HS-27A (cell line): ENCODE results near the gene THRAP3.
"Not testable (repeated sequence)": the region's sequence is repeated elsewhere in the genome, so short reads cannot be mapped to it uniquely, and the experiment has no call there.

Experiments
- DNase-seq: peaks from one replicate; pipeline ENCODE4 v3.0.0-alpha.2; 2012; ENCODE audit warnings: low read depth, missing footprints

The THRAP3 gene

DNA sequence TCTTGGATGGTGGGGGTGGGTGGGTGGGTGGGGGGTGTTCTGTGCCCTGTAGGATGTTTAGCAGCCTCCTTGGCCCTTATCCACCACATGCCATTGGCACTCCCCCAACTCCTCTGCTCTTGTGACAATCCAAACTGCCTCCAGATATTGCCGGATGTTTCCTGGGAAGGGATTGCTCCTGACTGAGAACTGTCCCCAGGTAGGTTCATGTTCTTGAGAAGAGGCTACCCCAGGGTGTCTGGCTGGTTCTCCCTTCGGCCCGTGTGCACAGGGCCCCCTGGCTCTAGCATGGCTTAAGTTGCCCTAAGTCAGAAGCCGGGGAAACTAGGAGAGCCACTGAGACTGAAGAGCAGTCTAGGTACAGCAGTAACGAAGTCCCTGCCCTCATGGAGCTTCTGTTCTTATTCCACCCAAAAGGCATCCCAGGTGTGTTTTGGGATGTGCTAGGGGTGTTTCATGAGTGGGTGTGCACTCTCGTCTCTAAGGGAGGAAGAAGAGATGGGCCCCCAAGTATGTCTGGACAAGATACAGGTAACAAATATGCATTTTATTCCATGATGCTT lies 19.8 kb upstream of the THRAP3 start:
- no peak for DNase-seq

DNA sequence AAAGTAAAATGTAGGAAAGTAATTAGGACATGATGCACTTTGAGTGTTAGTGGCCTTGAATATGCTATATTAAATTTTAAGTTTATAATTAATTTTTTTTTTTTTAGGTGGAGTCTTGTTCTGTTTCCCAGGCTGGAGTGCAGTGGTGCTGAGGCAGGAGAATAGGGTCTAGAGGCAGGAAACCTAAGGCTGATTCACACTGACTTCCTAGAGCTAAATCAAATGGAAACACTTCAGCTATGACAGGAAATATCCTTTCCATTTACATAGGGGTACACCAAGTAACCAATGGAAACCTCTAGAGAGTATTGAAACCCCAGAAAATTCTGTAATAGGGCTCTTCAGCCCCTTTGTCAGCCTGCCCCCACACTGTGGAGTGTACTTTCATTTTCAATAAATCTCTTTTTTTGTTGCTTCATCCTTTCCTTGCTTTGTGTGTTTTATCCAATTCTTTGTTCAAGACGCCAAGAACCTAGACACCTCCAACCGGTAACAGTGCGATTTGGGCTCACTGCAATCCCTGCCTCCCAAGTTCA lies 17.9 kb upstream of the THRAP3 start:
- no peak for DNase-seq

DNA sequence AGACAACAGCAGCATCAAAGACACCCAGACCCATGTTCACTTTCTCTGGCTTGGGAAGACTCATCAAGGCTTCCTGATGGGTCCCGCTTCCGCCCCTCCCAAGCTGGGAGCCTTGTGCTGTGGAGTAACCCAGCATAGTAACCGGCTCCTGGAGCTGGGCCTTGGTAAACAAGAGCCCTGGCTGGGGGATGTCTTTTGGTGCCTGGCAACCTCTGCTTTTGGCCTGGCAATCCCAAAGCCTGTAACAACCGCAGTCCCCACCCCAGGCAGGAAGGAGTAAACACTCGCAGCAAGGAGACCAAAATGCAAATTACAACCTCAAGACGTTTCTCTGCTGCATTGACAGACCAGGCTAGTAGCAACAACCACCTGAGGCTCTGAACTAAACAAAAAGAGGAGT lies 16.9 kb upstream of the THRAP3 start:
- DNase-seq = no peak

DNA sequence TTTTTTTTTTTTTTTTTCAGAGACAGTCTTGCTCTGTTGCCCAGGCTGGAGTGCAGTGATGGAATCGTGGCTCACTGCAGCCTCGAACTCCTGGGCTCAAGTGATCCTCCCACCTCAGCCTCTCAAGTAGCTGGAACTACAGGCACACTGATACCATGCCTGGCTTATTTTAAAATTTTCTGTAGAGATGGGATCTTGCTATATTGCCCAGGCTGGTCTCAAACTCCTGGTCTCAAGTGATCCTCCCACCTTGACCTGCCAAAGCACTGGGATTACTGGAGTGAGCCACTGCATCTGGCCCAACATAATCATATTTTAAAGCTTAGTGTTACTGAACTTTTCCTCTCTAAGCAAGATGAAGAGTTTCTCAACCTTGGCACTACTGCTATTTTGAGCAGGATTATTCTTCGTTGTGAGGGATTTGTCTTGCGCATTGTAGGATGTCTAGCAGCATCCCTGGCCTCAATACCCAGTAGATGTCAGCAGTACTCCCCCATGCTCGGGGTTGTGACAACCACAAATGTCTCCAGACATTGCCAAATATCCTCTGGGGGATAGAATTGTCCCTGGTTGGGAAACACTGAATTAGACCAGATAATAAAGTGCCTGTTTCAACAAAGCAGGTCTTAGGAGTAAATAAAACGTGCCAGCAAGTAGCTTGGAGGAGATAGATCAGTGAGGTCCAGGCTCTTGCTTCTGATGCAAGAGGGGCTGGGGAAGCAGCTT lies 15.1 kb upstream of the THRAP3 start:
- no peak for DNase-seq

DNA sequence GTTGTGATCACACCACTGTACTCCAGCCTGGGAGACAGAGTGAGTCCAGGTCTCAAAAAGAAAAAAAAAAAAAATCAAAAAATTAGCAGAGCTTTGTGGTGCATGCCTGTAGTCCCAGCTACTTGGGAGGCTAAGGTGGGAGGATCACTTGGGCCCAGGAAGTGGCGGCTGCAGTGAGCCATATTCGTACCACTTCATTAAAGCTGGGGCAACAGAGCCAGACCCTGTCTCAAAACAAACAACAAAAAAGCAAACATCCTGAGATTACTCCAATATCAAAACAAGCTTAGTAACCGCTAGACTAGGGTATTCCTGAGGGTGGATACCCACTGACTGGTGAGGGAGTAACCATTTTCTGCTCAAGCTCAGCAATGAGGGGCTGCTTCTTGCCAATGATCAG lies 12.9 kb upstream of the THRAP3 start:
- no peak for DNase-seq

DNA sequence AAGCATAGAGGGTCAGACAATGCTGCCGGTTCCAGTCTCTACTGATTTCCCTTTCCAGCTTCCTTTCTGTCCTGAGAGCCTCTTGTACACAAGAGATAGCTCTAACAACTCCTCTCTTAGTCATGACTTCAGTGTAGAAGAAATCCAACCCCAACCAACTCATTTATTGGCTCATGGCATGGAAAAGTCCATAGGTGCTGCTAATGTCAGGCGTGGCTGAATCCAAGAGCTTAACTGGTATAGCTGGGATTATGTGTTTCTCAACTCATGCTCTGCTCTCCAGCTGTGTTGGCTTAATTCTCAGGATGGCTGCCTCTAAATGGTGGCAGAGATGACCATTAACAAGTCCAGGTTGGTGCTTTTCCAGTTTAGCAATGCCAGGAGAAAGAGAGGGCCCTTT lies 12.4 kb upstream of the THRAP3 start:
- DNase-seq = no peak

DNA sequence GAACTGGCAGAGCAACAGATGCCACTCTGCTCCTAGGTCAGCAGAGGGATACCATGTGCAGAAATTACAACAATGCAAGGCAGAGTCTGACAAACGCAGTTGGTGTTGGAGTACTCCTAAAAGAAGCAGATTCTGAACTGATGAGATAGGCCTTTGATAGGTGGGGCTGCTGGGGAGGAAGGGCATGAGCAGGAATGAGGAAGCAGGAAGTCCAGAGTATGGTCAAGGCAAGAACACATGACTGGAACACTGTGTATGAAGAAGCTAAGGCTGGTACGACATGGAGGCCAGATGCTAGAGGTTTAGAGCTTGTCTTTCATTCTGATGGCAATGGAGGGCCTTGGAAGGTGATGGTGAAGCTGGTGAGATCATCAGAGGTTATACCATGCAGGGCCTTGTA lies 11.5 kb upstream of the THRAP3 start:
- no peak for DNase-seq

DNA sequence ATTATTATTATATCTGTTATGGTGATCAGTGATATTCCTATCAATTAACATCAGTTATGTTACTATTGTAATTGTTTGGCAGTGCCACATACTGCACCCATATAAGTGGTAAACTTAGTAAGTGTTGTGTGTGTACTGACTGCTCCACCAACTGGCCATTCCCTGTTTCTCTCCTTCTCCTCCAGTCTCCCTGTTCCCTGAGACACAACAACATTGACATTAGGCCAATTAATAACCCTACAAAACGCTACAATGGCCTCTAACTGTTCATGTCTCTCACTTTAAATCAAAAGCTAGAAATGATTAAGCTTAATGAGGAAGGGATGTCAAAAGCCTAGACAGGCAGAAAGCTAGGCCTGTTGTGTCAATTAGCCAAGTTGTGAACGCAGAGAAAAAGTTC lies 6.6 kb upstream of the THRAP3 start:
- DNase-seq = no peak

DNA sequence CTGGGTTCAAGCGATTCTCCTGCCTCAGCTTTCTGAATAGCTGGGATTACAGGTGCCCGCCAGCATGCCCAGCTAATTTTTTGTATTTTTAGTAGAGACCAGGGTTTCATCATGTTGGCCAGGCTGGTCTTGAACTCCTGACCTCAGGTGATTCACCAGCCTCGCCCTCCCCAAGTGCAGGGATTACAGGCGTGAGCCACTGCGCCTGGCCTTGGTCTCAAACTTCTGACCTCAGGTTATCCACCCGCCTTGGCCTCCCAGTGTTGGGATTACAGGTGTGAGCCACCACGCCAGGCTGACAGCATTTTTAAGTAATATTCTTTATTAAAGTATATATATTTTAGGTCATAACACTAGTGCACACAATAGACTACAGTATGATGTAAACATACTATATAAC lies 2.3 kb upstream of the THRAP3 start:
- not testable (repeated sequence) for DNase-seq

DNA sequence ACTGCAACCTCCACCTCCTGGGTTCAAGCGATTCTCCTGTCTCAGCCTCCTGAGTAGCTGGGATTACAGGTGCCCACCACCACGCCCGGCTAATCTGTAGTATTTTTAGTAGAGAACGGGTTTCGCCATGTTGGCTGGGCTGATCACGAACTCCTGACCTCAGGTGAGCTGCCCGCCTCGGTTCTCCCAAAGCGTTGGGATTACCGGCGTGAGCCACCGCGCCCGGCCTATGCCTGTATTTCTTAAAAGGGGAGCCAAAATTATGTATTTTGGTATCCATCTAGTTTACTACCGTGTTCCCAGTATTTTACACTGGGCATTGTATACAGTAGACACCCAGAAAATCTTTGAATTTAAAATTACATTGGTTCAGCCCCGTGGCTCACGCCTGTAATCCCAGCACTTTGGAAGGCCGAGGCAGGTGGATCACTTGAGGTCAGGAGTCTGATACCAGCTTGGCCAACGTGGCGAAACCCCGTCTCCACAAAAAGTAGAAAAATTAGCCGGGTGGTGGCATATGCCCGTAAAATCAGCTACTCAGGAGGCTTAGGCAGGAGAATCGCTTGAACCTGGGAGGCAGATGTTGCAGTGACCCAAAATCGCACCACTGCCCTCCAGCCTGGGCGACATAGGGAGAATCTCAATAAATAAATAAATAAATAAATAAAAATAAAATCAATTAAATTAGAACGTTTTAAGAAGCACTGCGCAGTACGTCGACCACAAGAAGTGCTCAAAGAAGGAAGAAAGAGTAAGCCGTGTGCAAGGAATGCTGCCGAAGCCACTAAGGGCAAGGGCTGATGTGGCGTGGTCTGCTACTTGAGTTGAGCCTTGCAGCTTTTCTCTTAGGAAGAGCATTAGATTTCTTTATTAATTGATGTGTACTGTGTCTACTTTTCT lies 1.5 kb upstream of the THRAP3 start:
- DNase-seq = no peak

DNA sequence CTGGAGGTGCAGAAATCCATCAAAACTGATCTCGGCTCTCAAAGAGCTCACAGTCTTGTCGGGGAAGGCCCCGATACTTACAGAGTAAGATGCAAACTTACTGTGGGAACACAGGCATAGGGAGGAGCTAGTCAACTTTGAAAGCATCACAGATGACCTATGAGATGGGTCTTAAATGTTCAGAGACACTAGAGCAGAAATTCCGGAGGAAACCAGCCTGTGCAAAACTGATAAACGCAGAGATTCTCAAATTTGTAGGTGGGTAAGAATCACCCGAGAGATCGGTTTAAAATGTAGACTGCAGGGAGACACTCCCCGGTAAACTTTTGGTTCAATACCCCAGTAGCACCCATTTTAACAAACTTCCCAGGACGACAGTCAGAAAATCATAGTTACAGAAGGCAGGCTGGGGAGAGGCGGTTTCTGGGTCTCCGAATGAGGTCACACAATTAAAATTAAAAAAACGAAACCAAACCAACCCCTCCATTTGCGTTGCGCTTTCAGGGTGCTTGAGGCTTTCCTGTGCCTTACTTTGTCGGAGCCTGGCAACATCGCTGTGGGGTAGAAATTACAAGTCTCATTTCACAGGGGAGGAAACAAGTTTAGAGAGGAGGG lies 755 bp upstream of the THRAP3 start:
- no peak for DNase-seq

DNA sequence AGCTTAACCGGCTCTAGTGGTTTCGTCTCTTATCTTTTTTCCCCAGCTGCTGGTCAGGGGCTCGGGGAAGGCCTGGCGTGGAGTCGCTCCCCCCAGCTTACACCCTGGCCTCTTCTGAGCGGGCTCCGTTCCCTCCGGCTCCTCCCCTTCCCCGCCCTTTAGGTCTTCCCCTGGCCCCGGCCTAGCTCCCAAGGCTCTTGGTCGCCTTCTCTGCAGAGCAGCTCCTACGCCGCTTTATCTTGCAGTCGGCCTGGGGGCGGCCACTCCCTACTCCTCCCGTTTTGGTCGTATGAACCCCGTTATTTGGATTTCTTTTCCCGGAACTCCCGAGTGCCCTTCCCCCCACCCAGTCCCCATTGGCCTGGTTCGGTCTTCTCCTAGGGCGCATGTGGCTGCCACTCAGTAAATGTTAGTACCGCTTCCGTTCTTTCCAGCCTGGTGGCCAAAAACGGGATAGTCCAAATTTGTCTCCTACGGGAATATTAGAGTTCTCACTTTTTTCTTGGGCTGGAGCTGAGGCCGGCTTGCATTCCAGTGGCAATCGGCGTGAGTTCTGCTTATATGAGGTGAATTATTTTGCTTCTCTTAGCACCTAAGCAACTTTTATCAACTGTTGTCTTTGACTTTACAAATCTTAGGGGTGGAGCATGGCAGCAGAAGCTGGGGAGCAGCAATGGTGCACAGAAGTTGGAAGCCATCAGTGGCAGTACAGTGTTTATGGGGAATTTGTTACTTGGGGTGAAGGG lies 467 bp downstream of the THRAP3 start:
- DNase-seq = peak; percentile 90

DNA sequence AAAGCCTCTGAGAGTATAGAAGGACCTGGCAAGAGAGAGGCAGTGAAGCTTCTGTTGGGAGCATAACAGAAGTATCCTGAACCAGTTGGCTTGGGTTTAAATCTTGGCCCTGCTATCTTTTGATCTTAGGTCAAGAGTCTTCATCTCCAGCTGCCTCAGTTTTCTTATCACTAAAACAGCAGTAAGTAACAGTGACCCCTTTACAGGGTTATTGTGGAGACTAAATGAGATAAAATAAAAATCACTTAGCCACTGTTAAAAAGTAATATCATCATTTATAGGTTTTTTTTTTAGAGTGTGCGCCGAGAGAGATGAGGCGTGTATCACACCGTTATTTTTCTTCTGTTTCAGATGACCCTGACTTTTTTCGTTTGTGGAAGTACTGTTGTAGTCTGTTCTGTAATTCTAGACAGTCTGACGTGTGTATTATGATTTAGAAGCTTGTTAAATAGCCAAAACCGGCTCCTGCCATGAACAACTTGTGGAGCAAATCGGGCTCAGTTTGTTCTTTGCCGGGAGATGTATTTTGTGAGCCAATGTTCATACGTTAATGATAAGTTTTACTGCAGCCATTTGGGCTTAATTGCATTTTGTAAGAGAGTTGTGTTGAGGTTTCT lies 1.1 kb downstream of the THRAP3 start:
- no peak for DNase-seq

DNA sequence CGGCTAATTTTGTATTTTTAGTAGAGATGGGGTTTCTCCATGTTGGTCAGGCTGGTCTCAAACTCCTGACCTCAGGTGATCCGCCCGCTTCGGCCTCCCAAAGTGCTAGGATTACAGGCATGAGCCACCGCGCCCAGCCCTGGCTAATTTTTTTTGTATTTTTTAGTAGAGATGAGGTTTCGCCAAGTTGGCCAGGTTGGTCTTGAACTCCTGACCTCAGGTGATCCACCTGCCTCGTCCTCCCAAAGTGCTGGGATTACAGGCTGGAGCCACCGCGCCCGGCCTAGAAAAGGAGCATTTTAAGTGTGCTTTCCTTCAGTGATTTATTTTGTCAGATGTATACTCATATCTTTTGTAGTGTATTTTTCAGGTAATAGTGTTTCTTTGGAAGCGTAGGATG lies 6.0 kb downstream of the THRAP3 start:
- not testable (repeated sequence) for DNase-seq

DNA sequence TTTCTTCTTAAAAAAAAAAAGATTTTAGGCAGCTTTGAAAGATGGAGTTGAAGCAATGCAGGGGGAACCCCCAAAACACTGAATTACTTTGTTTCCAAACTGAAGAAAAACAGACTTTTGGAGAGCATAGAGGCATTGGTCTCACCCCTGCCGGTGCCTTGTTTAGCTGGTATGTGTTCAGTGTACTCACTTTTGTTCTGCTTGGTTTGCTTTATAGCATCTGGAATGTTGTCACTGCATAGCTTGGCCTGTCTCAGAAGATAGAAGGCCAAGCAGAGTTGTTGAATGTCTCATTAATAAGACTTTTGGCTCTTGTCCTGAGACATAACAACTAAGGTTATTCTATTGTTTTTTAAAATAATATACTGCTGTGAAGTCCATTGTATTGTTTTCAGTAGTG lies 6.9 kb downstream of the THRAP3 start:
- DNase-seq = no peak

DNA sequence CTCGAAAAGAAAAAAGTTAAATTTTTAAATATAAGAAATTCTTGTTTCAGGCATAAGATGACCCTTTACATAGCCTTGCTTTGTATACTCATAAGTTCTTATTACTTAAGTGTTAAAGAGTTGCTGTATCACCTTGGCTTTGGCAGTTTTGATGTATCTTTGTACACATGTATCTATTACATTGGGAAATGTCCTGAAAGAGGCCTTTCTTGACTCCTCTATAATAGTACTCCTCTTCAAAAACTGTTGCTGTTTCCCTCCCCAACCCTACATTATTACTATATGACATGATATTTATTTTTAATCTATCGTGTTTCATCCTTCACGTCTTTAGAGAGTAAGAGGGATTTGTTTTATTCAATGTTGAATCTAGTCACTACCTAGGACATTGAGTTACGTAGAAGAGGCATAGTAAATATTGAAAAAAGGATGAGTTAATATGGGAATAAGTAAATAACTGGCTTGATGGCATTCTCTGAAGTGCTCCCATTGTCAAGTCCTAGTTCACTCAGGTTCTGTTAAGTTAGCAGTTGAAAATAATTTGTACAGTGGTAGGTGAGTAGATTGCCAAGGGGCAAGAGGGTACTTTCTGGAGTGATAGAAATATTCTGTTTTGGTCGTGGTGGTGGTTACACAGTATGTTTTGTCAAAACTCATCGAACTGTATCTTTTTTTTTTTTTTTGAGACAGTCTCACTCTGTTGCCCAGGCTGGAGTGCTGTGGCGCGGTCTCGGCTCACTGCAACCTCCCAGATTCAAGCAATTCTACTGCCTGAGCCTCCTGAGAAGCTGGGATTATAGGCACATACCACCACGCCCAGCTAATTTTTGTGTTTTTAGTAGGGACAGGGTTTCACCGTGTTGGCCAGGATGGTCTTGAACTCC lies 8.2 kb downstream of the THRAP3 start:
- DNase-seq = no peak

DNA sequence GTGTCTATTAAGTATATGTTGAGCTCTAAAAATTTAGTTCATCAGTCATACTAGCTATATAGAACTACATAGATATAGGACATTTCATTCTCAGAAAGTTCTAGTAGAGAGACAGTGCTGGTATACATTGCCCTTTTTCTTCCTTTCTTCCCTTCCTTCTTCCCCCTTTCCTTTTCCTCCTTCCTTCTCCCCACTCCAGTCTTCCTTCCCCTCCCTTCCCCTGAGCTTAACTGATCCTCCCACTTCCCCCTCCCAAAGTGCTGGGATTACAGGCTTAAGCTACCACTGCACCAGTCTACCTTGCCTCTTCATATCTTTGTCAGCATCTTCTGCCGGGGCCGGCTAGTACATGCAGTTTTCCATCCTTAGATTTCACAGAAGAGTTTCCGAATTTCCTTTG lies 12.1 kb downstream of the THRAP3 start:
- DNase-seq = no peak

DNA sequence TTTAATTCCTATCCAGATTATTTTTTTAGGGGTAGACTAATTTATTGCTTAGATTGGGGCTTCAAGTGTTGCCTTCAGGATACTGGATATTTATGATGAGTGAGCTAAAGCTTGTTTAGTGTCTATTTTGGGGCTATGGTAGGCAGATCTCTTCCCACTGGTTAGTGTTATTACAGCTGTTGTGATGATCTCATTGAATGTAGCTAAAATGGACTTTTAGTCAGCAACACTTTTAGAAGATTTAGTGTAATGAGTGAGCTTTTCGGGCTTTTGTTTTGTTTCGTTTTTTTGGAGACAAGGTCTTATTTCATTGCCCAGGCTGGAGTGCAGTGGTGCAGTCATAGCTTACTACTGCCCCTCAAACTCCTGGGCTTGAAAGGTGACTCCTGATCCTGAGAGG lies 14.2 kb downstream of the THRAP3 start:
- DNase-seq = no peak

DNA sequence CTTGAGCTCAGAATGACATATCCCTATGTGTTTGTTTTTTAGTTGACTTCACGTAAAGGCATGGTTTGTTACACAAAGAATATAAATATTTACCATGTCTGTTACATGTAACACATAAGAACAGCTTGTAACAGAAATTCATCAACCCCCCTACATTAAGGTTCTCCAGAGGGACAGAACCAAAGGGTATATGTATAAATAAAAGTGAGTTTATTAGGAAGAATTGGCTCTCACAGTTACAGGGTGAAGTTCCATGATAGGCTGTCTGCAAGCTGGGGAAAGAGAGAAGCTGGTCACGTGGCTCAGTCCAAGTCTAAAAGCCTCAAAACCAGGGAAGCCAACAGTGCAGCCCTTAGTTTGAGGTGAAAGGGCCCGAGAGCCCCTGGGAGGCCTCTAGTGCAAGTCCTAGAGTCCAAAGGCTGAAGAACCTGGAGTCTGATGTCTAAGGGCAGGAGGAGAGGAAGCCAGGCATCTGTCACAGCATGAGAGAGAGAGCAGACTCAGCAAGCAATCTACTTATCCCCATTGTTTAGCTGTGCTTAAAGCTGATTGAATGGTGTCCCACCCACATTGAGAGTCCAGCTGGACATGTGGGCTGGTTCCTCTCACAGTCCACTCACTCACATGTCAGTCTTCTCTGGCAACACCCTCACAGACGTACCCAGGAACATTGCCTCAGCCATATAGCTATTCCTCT lies 15.8 kb downstream of the THRAP3 start:
- DNase-seq = no peak

DNA sequence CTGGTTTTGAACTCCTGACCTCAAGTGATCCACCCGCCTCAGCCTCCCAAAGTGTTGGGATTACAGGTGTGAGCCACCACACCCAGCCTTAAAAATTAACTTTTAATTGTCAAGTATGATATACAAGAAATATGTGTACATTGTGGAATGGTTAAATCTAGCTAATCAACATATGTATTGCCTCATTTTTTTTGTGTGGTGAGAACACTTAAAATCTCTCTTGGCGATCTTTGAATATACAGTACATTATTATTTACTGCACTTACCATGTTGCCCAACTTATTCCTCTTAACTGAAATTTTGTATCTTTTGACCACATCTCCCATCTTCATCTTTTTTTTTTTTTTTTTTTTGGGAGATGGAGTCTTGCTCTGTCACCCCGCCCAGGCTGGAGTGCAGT lies 23.3 kb downstream of the THRAP3 start:
- DNase-seq = no peak
